Neural crest cell (in vitro differentiated cells): Measurements from ENCODE around the gene CIAO3. TPM values are rescaled to one million over a fixed set of nuclear protein-coding genes. Genes with fewer than 3 reads are reported as not detected.

Experiments
- DNase-seq: peaks from one replicate; pipeline ENCODE4 v3.0.0; 2021; ENCODE audit warnings: low read depth, mixed read lengths, low spot score
- H3K27ac Mint-ChIP-seq: one replicate; pipeline ENCODE4 v1.8.0; 2021; ENCODE audit warnings: mild to moderate bottlenecking, mixed read lengths; ENCODE audit not compliant: unreplicated experiment
- H3K27me3 Mint-ChIP-seq: 2 replicates; pipeline ENCODE4 v1.8.0; 2021; ENCODE audit warnings: low read depth, mild to moderate bottlenecking, mixed read lengths
- H3K36me3 Mint-ChIP-seq: 2 replicates; pipeline ENCODE4 v1.8.0; 2021; ENCODE audit warnings: low read depth, mild to moderate bottlenecking, mixed read lengths
- H3K4me1 Mint-ChIP-seq: 2 replicates; pipeline ENCODE4 v1.8.0; 2021; ENCODE audit warnings: mixed read lengths
- H3K4me3 Mint-ChIP-seq: one replicate; pipeline ENCODE4 v1.8.0; 2021; ENCODE audit warnings: mild to moderate bottlenecking, mixed read lengths
- H3K9me3 Mint-ChIP-seq: 2 replicates; pipeline ENCODE4 v1.8.0; 2021; ENCODE audit warnings: mixed read lengths
- total RNA-seq: library from RNA; stranded (reverse); gene quantifications from 2 replicates; pipeline ENCODE4 v1.2.1, GENCODE V29; 2021
- TF ChIP-seq, protein P1 (sequence below): fragments of 200-600 bp; sonication (generic); conservative IDR thresholded peaks from 2 replicates; pipeline ENCODE4 v1.5.0; 2021; ENCODE audit warnings: antibody characterized with exemption, mild to moderate bottlenecking

The CIAO3 gene
- total RNA-seq, 1 donor from 2014 or later = 45.9 TPM

GRCh38 chr16:767743-768235 lies 27.0 kb upstream of the CIAO3 start:
- no peak for DNase-seq
- TF ChIP-seq, protein P1, sequence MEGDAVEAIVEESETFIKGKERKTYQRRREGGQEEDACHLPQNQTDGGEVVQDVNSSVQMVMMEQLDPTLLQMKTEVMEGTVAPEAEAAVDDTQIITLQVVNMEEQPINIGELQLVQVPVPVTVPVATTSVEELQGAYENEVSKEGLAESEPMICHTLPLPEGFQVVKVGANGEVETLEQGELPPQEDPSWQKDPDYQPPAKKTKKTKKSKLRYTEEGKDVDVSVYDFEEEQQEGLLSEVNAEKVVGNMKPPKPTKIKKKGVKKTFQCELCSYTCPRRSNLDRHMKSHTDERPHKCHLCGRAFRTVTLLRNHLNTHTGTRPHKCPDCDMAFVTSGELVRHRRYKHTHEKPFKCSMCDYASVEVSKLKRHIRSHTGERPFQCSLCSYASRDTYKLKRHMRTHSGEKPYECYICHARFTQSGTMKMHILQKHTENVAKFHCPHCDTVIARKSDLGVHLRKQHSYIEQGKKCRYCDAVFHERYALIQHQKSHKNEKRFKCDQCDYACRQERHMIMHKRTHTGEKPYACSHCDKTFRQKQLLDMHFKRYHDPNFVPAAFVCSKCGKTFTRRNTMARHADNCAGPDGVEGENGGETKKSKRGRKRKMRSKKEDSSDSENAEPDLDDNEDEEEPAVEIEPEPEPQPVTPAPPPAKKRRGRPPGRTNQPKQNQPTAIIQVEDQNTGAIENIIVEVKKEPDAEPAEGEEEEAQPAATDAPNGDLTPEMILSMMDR = no peak
- no peaks in the 10 kb centered on the region for H3K4me1 Mint-ChIP-seq
- H3K27ac Mint-ChIP-seq = no peak overlapping the region
- H3K27me3 Mint-ChIP-seq = no peaks in the 10 kb centered on the region
- H3K36me3 Mint-ChIP-seq = no peaks in the 10 kb centered on the region
- no peak overlapping the region for H3K4me3 Mint-ChIP-seq
- H3K9me3 Mint-ChIP-seq = no peaks in the 10 kb centered on the region

GRCh38 chr16:766820-767640 lies 26.2 kb upstream of the CIAO3 start:
- no peaks in the 10 kb centered on the region for H3K36me3 Mint-ChIP-seq
- no peak overlapping the region for H3K4me3 Mint-ChIP-seq
- H3K27ac Mint-ChIP-seq = no peak overlapping the region
- no peaks in the 10 kb centered on the region for H3K4me1 Mint-ChIP-seq
- H3K9me3 Mint-ChIP-seq = no peaks in the 10 kb centered on the region
- TF ChIP-seq, protein P1 = no peak
- no peak for DNase-seq
- no peaks in the 10 kb centered on the region for H3K27me3 Mint-ChIP-seq

DNA sequence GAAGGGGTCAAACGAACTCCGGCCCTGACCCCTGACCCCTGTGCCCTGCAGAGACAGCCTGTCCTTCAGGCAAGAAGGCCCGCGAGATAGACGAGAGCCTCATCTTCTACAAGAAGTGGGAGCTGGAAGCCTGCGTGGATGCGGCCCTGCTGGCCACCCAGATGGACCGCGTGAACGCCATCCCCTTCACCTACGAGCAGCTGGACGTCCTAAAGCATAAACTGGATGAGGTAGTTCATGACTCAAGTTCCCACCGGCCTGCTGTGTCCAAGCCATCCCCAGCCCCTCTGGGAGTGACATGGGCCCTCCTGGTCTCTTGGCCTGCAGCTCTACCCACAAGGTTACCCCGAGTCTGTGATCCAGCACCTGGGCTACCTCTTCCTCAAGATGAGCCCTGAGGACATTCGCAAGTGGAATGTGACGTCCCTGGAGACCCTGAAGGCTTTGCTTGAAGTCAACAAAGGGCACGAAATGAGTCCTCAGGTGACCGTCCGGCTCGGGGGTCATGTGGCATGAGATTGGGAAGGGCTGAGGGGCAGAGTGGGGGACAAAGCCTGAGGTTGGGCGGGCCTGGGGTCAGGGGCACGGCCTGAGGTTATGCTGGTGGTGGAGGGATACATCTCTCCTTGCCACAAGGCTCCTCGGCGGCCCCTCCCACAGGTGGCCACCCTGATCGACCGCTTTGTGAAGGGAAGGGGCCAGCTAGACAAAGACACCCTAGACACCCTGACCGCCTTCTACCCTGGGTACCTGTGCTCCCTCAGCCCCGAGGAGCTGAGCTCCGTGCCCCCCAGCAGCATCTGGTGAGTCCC lies 25.4 kb upstream of the CIAO3 start:
- Mint-ChIP-seq H3K9me3 (no peaks in the 10 kb centered on the region), H3K27me3 (no peaks in the 10 kb centered on the region), H3K4me3 (no peak overlapping the region), H3K4me1 (no peaks in the 10 kb centered on the region), H3K36me3 (no peaks in the 10 kb centered on the region), H3K27ac (peak overlapping the region; percentile 35)
- TF ChIP-seq, protein P1 = no peak
- DNase-seq = no peak

DNA sequence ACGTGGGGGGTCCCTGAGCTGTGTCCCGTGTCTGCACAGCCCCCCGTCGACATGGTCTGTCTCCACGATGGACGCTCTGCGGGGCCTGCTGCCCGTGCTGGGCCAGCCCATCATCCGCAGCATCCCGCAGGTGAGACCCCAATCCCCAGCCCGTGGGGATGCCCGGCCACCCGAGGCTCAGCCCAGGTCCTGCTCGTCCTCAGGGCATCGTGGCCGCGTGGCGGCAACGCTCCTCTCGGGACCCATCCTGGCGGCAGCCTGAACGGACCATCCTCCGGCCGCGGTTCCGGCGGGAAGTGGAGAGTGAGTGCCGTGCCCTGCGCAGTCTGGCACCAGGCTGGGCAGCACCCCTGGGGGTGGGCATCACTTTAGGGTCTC lies 24.7 kb upstream of the CIAO3 start:
- TF ChIP-seq, protein P1 = no peak
- Mint-ChIP-seq H3K4me1 (no peaks in the 10 kb centered on the region), H3K27ac (no peak overlapping the region), H3K9me3 (no peaks in the 10 kb centered on the region), H3K36me3 (no peaks in the 10 kb centered on the region), H3K27me3 (no peaks in the 10 kb centered on the region), H3K4me3 (no peak overlapping the region)
- no peak for DNase-seq

DNA sequence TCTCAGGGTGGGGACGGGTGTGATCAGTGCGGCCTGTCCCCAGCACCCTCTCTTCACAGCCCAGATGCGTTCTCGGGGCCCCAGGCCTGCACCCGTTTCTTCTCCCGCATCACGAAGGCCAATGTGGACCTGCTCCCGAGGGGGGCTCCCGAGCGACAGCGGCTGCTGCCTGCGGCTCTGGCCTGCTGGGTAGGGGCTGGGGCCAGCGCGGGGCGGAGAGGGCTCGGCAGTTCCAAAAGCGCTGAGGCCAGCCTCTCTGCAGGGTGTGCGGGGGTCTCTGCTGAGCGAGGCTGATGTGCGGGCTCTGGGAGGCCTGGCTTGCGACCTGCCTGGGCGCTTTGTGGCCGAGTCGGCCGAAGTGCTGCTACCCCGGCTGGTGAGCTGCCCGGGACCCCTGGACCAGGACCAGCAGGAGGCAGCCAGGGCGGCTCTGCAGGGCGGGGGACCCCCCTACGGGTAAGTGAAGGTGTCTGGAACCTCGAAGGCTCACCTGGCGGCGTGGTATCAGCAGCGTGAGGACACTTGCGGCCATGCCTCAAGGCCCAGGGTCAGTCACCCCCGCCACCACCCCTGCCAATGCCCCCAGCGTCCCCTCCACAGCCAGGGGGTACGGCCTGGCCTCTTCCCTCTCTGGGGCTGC lies 24.2 kb upstream of the CIAO3 start:
- no peak overlapping the region for H3K27ac Mint-ChIP-seq
- no peaks in the 10 kb centered on the region for H3K4me1 Mint-ChIP-seq
- TF ChIP-seq, protein P1 = no peak
- DNase-seq = no peak
- H3K36me3 Mint-ChIP-seq = no peaks in the 10 kb centered on the region
- no peaks in the 10 kb centered on the region for H3K27me3 Mint-ChIP-seq
- no peaks in the 10 kb centered on the region for H3K9me3 Mint-ChIP-seq
- no peak overlapping the region for H3K4me3 Mint-ChIP-seq
